ENCODE results near the gene LRRC8D. TPM values are rescaled to one million over a fixed set of nuclear protein-coding genes. Genes with fewer than 3 reads are reported as not detected.
"Not testable (repeated sequence)": the region's sequence is repeated elsewhere in the genome, so short reads cannot be mapped to it uniquely, and the experiment has no call there.

The LRRC8D gene
- total RNA-seq, 4 donors from 2014 or later, result 28.9 to 113 (median 58.8) TPM

DNA sequence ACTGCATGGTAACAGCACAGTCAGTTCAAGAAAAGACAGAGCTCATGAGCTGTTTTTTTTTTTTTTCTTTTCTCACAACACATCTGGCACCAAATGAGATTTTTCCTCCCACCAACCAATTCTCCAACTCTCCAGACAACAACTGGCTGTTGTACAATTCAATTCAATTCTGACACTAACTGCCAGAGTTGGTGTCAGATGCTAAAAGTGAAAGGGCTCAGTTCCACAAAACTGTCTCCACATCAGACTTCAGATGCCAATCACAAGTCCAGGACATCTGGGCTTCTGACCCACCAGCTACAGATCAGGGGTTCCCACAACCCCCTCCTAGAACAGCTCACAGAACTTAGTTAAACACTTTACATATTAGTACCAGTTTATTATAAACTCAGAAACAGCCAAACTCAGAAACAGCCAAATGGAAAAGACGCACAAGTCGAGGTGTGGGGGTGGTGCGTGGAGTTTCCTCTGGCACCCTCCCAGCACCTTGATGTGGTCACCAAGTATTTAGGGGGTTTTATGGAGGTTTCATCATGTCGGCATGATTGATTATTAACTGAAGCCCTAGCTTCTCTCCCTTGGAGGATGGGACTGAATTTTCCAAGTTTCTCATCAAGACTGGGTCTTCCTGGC, 39.2 kb upstream of the LRRC8D start:
- Histone ChIP-seq H3K27me3 (no peaks in the 10 kb centered on the region), H3K36me3 (no peaks in the 10 kb centered on the region), H3K9me3 (no peaks in the 10 kb centered on the region), H3K4me1 (no peaks in the 10 kb centered on the region), H3K27ac (no peak overlapping the region), H3K4me3 (no peak overlapping the region)
- DNase-seq, result no peak
- TF ChIP-seq CTCF (IDR thresholded peaks at IDR 0.05) (no peak), POLR2A (IDR thresholded peaks at IDR 0.05) (no peak)

GRCh38 chr1:89786628-89787214, 34.1 kb upstream of the LRRC8D start:
- Histone ChIP-seq H3K36me3 (no peaks in the 10 kb centered on the region), H3K27ac (no peak overlapping the region), H3K9me3 (no peaks in the 10 kb centered on the region), H3K4me3 (no peak overlapping the region), H3K4me1 (no peaks in the 10 kb centered on the region), H3K27me3 (no peaks in the 10 kb centered on the region)
- TF ChIP-seq POLR2A (IDR thresholded peaks at IDR 0.05) (no peak), CTCF (IDR thresholded peaks at IDR 0.05) (no peak)
- no peak for DNase-seq

- DNase-seq, result no peak
- no peak overlapping the region for H3K4me3 ChIP-seq
- H3K9me3 ChIP-seq, result no peaks in the 10 kb centered on the region
- H3K36me3 ChIP-seq, result no peaks in the 10 kb centered on the region
- no peak overlapping the region for H3K27ac ChIP-seq
- no peaks in the 10 kb centered on the region for H3K4me1 ChIP-seq
- no peaks in the 10 kb centered on the region for H3K27me3 ChIP-seq
- no peak for TF ChIP-seq POLR2A (IDR thresholded peaks at IDR 0.05)
- no peak for TF ChIP-seq CTCF (IDR thresholded peaks at IDR 0.05)
Measured at GRCh38 chr1:89790592-89790991, 30.2 kb upstream of the LRRC8D start.

DNA sequence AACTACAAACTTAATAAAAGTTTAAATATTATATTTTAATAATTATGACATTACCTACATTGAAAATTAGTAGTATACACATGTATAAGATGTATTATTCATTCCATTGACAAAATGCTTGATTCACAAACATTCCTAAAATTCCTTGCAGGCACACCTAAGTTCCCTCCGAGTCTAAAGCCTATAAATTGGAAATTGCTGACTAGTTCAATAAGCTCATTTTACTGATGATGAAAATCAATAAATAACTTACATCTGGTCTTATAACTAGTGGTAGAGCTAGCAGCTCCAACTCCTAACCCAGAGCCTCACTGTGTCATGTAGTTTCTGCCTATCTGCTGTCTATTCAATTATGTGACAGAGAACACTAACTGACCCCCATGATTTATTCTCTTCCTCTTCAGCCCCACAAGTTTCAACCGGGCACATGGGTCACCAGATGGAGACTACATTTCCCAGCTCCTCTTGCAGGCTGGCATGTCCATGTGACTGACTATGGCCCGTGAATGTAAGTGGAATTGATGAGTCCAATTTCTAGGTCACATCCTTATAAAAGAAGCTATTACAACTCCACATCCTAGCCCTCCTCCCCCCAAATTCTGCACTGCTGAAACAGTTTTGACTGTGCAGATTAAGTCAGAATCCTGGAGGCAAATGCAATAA, 29.6 kb upstream of the LRRC8D start:
- Histone ChIP-seq H3K9me3 (no peaks in the 10 kb centered on the region), H3K4me3 (no peak overlapping the region), H3K27ac (no peak overlapping the region), H3K4me1 (no peaks in the 10 kb centered on the region), H3K27me3 (no peaks in the 10 kb centered on the region), H3K36me3 (no peaks in the 10 kb centered on the region)
- DNase-seq, result no peak
- TF ChIP-seq CTCF (IDR thresholded peaks at IDR 0.05), result no peak
- TF ChIP-seq POLR2A (IDR thresholded peaks at IDR 0.05), result no peak

DNA sequence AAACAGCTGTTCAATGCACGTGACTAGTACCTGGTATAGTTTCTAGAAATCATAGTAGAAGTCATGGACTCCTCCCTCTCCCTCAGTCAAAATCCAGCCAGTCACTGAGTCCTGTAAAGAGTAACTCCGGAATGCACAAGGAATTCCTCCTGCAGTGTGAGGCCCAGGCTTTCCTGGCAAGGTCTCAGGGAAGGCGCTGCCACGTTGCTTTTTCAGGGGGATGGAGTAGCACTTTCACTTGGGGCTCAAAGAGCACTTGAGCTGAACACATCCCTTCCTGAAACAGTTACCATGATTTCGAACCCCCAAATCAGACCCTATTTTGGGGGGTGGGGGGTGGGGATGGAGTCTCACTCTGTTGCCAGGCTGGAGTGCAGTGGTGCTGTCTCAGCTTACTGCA, 26.4 kb upstream of the LRRC8D start:
- Histone ChIP-seq H3K4me3 (no peak overlapping the region), H3K27ac (no peak overlapping the region), H3K27me3 (no peaks in the 10 kb centered on the region), H3K36me3 (no peaks in the 10 kb centered on the region), H3K4me1 (no peaks in the 10 kb centered on the region), H3K9me3 (no peaks in the 10 kb centered on the region)
- no peak for DNase-seq
- TF ChIP-seq CTCF (IDR thresholded peaks at IDR 0.05) (no peak), POLR2A (IDR thresholded peaks at IDR 0.05) (no peak)

DNA sequence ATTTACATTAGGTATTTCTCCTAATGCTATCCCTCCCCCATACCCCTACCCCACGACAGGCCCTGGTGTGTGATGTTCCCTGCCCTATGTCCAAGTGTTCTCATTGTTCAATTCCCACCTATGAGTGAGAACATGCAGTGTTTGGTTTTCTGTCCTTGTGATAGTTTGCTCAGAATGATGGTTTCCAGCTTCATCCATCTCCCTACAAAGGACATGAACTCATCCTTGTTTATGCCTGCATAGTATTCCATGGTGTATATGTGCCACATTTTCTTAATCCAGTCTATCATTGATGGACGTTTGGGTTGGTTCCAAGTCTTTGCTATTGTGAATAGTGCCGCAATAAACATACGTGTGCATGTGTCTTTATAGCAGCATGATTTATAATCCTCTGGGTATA, 25.3 kb upstream of the LRRC8D start:
- not testable (repeated sequence) for H3K27me3 ChIP-seq, H3K4me3 ChIP-seq, H3K27ac ChIP-seq, DNase-seq, H3K9me3 ChIP-seq, H3K4me1 ChIP-seq, H3K36me3 ChIP-seq

DNA sequence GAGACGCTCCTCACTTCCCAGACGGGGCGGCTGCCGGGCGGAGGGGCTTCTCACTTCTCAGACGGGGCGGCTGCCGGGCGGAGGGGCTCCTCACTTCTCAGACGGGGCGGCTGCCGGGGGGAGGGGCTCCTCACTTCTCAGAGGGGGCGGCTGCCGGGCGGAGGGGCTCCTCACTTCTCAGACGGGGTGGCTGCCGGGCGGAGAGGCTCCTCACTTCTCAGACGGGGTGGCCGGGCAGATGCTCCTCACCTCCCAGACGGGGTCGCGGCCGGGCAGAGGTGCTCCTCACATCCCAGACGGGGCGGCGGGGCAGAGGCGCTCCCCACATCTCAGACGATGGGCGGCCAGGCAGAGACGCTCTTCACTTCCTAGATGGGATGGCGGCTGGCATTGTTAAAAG, 23.0 kb upstream of the LRRC8D start:
- H3K27me3 ChIP-seq, H3K27ac ChIP-seq, H3K4me1 ChIP-seq, DNase-seq, H3K36me3 ChIP-seq, H3K9me3 ChIP-seq, H3K4me3 ChIP-seq: not testable (repeated sequence)
